HCT116 (cell line): ENCODE data around the gene PLD5. TPM values are rescaled to one million over a fixed set of nuclear protein-coding genes. Genes with fewer than 3 reads are reported as not detected.

ENCODE experiments used
- ATAC-seq: fragments of 200-7000 bp; cut with Tn5 transposase; 2 replicates; pipeline ENCODE4 v1.9.1; 2020; ENCODE audit warnings: mild to moderate bottlenecking, moderate library complexity
- BruUV-seq: library from RNA; stranded (reverse); fragments of 400-500 nt; replicated peaks from 2 replicates; lab custom pipeline; 2021; lab: Mats Ljungman, UMichigan
- CTCF ChIA-PET: fragments of 300-600 bp; sonication (Branson Sonifier 250); formaldehyde crosslinking; loops from one replicate; lab custom pipeline; 2021; ENCODE audit warnings: antibody characterized with exemption; lab: Charles Lee
- POLR2A ChIA-PET: fragments of 300-600, 350-600 bp; sonication (Branson Sonifier 250); formaldehyde crosslinking; loops from one replicate; lab custom pipeline; 2021; ENCODE audit warnings: antibody characterized with exemption; lab: Charles Lee
- RAD21 ChIA-PET, 2 experiments: fragments of 300-600 bp; sonication (Branson Sonifier 250); formaldehyde crosslinking; loops; one replicate each; lab custom pipeline; 2023; ENCODE audit warnings: low total read pairs in 2 of 2; ENCODE audit not compliant: uncharacterized antibody in 2 of 2, unreplicated experiment in 2 of 2, low non-redundant PET in 1 of 2; lab: Charles Lee
- DNase-seq: peaks from one replicate; pipeline ENCODE4 v3.0.0-alpha.2; 2010; ENCODE audit warnings: low read depth, low spot score
- H2AFZ ChIP-seq: fragments of 200-600 bp; shearing (Covaris generic), sonication (generic); 2 replicates; pipeline ENCODE4 v1.6.1; 2017; ENCODE audit warnings: low read depth, mixed run types, mixed read lengths, antibody characterized with exemption, low read length; ENCODE audit not compliant: poor library complexity, severe bottlenecking
- H3K27ac ChIP-seq: 2 replicates; pipeline ENCODE4 v1.5.1; 2012; ENCODE audit warnings: low read depth, low read length
- H3K27me3 ChIP-seq: fragments of 200-600 bp; sonication (generic); 2 replicates; pipeline ENCODE4 v1.6.1; 2016; ENCODE audit warnings: mixed run types, low read length, mixed read lengths; ENCODE audit not compliant: insufficient read depth
- H3K36me3 ChIP-seq, 2 experiments: fragments of 200-500 bp in 1 of 2; fragments of 200-600 bp in 1 of 2; sonication (Bioruptor generic) in 1 of 2; sonication (generic) in 1 of 2; 2 replicates each; pipeline versions ENCODE4 v1.5.1 to v1.6.1; 2014 to 2016; ENCODE audit warnings: low read length in 2 of 2, inconsistent platforms in 1 of 2, mixed read lengths in 1 of 2, mixed run types in 1 of 2; ENCODE audit not compliant: insufficient read depth in 2 of 2, control insufficient read depth in 1 of 2
- H3K4me1 ChIP-seq, 2 experiments: fragments of 200-600 bp in 1 of 2; sonication (generic) in 1 of 2; 2 replicates each; pipeline versions ENCODE4 v1.5.1 to v1.6.1; 2012 to 2017; ENCODE audit warnings: low read length in 2 of 2, inconsistent platforms in 1 of 2, mild to moderate bottlenecking in 1 of 2, mixed read lengths in 1 of 2, mixed run types in 1 of 2, moderate library complexity in 1 of 2; ENCODE audit not compliant: insufficient read depth in 2 of 2, control insufficient read depth in 1 of 2
- H3K4me2 ChIP-seq: fragments of 200-600 bp; sonication (generic); 2 replicates; pipeline ENCODE4 v1.6.1; 2017; ENCODE audit warnings: mixed run types, low read length, mixed read lengths
- H3K4me3 ChIP-seq, 2 experiments: fragments of 200-600 bp in 1 of 2; sonication (generic) in 1 of 2; replicated peaks in 1 of 2; 2 replicates each; pipeline ENCODE4 v1.5.1; 2011 to 2016; ENCODE audit warnings: low read length in 2 of 2, control low read depth in 1 of 2, low read depth in 1 of 2, mild to moderate bottlenecking in 1 of 2, mixed read lengths in 1 of 2, mixed run types in 1 of 2
- H3K79me2 ChIP-seq: fragments of 200-600 bp; sonication (generic); 2 replicates; pipeline ENCODE4 v1.6.1; 2017; ENCODE audit warnings: mild to moderate bottlenecking, mixed run types, low read length, moderate library complexity, mixed read lengths; ENCODE audit not compliant: insufficient read depth
- H3K9ac ChIP-seq: fragments of 200-600 bp; sonication (generic); 2 replicates; pipeline ENCODE4 v1.6.1; 2016; ENCODE audit warnings: low read length, mixed read lengths
- H3K9me2 ChIP-seq: fragments of 200-600 bp; sonication (generic), shearing (Covaris generic); 2 replicates; pipeline ENCODE4 v1.6.1; 2017; ENCODE audit warnings: mixed run types, mild to moderate bottlenecking, moderate library complexity; ENCODE audit not compliant: insufficient read depth
- H3K9me3 ChIP-seq, 2 experiments: fragments of 200-500 bp in 1 of 2; fragments of 200-600 bp in 1 of 2; sonication (Bioruptor generic) in 1 of 2; sonication (generic) in 1 of 2; 2 replicates each; pipeline ENCODE4 v1.6.1; 2014 to 2017; ENCODE audit warnings: low read length in 2 of 2, mixed read lengths in 2 of 2, inconsistent platforms in 1 of 2, low read depth in 1 of 2, mild to moderate bottlenecking in 1 of 2, mixed run types in 1 of 2, moderate library complexity in 1 of 2; ENCODE audit not compliant: control insufficient read depth in 1 of 2, insufficient read depth in 1 of 2
- H4K20me1 ChIP-seq: fragments of 200-600 bp; sonication (generic), shearing (Covaris generic); 2 replicates; pipeline ENCODE4 v1.6.1; 2017; ENCODE audit warnings: mixed run types, mild to moderate bottlenecking, moderate library complexity; ENCODE audit not compliant: insufficient read depth
- CEBPB ChIP-seq: IDR thresholded peaks from 2 replicates; pipeline ENCODE4 v1.6.1; 2012; ENCODE audit warnings: low read depth
- EGR1 ChIP-seq: IDR thresholded peaks from 2 replicates; pipeline ENCODE4 v1.6.1; 2012; ENCODE audit warnings: low read depth
- ELF1 ChIP-seq: IDR thresholded peaks from 2 replicates; pipeline ENCODE4 v1.6.1; 2012; ENCODE audit warnings: low read depth, borderline replicate concordance
- EZH2 ChIP-seq: fragments of 200-600 bp; sonication (generic); IDR thresholded peaks from 2 replicates; pipeline ENCODE4 v1.6.1; 2017; ENCODE audit warnings: antibody characterized with exemption, mixed run types
- JUND ChIP-seq: IDR thresholded peaks from 2 replicates; pipeline ENCODE4 v1.6.1; 2012
- POLR2A ChIP-seq: IDR thresholded peaks from 2 replicates; pipeline ENCODE4 v1.7.0; 2011; ENCODE audit warnings: borderline replicate concordance; ENCODE audit not compliant: insufficient read depth, insufficient read length; ENCODE audit errors: extremely low read depth
- POLR2AphosphoS5 ChIP-seq: IDR thresholded peaks from 2 replicates; pipeline ENCODE4 v1.6.1; 2011; ENCODE audit warnings: mild to moderate bottlenecking, low read depth, low read length, moderate library complexity
- SIN3A ChIP-seq: IDR thresholded peaks from 2 replicates; pipeline ENCODE4 v1.6.1; 2012; ENCODE audit warnings: low read depth
- SP1 ChIP-seq: IDR thresholded peaks from 2 replicates; pipeline ENCODE4 v1.6.1; 2012; ENCODE audit warnings: low read depth
- YY1 ChIP-seq: IDR thresholded peaks from 2 replicates; pipeline ENCODE4 v1.6.1; 2011; ENCODE audit warnings: low read length, low read depth, moderate library complexity, mild to moderate bottlenecking; ENCODE audit not compliant: insufficient replicate concordance; ENCODE audit errors: extremely low read depth
- ZBTB33 ChIP-seq: IDR thresholded peaks from 2 replicates; pipeline ENCODE4 v1.6.1; 2011; ENCODE audit warnings: mild to moderate bottlenecking, low read length, moderate library complexity; ENCODE audit not compliant: insufficient replicate concordance; ENCODE audit errors: extremely low read depth
- ZFX ChIP-seq: fragments of 450-650 bp; IDR thresholded peaks from 2 replicates; pipeline ENCODE4 v1.6.1; 2017
- intact Hi-C: fragments of 100-400 bp; cut with micrococcal nuclease; formaldehyde crosslinking; loops from 2 replicates; pipeline ENCODE4 v1.10.0; 2022
- total RNA-seq: library from RNA; stranded (reverse); gene quantifications from one replicate; pipeline ENCODE4 v1.2.1, GENCODE V29; 2021; ENCODE audit not compliant: unreplicated experiment
- TF ChIP-seq, protein P1 (sequence below), 3 experiments: fragments of 200-600 bp in 1 of 3; sonication (generic) in 1 of 3; IDR thresholded peaks in 2 of 3; conservative IDR thresholded peaks in 1 of 3; 2 replicates each; pipeline ENCODE4 v1.5.1; 2012 to 2017; ENCODE audit warnings: low read depth in 2 of 3, low read length in 2 of 3, antibody characterized with exemption in 1 of 3, borderline replicate concordance in 1 of 3, control low read depth in 1 of 3, mild to moderate bottlenecking in 1 of 3, mixed read lengths in 1 of 3, mixed run types in 1 of 3, moderate library complexity in 1 of 3; ENCODE audit not compliant: insufficient read depth in 1 of 3
- TF ChIP-seq, protein P2 (sequence below): IDR thresholded peaks from 2 replicates; pipeline ENCODE4 v1.6.1; 2012

The PLD5 gene
- total RNA-seq, 1 experiment from 2014 or later: not detected

DNA sequence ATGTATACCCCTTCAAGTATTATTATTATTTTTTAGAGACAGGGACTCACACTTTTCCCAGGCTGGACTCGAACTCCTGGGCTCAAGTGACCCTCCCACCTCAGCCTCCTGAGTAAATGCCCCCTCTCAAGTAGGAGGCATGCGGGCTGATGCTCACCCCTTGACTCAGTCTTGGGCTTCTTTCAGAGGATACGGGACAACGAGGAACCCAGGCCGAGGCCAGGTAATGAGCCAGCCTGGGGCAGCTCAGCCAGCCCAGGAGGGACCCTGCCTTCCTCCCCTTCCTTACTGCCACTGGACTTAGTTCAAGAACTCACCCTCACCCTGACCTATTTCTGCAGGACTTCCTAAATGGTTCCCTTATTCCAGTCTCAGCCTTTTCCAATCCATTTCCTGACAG, 327.6 kb downstream of the PLD5 start:
- RAD21 ChIA-PET: no interaction called here
- Histone ChIP-seq H3K27me3 (0 out of 2 replicates have a peak, but pooled peaks cover 6% of the 10 kb centered on the region), H3K79me2 (no peaks in the 10 kb centered on the region), H3K9me2 (no peaks in the 10 kb centered on the region), H3K9me3 (no peaks in the 10 kb centered on the region), H3K36me3 (no peaks in the 10 kb centered on the region), H2AFZ (no peak overlapping the region), H3K4me1 (no peaks in the 10 kb centered on the region), H3K27ac (no peak overlapping the region), H4K20me1 (no peaks in the 10 kb centered on the region), H3K4me3 (no peak overlapping the region), H3K9ac (no peak overlapping the region), H3K4me2 (no peak overlapping the region)
- DNase-seq (no peak), ATAC-seq (no peak)
- no peak for TF ChIP-seq ELF1
- TF ChIP-seq POLR2A: no peak
- POLR2A ChIA-PET: no interaction called here
- no TSS peak for BruUV-seq
- intact Hi-C loops: no loop called here
- CTCF ChIA-PET: no interaction called here

- H3K27me3 ChIP-seq: 0 out of 2 replicates have a peak, but pooled peaks cover 6% of the 10 kb centered on the region
- no peaks in the 10 kb centered on the region for H3K36me3 ChIP-seq
- ChIA-PET POLR2A (no interaction called here), RAD21 (no interaction called here), CTCF (no interaction called here)
- H3K79me2 ChIP-seq: no peaks in the 10 kb centered on the region
- intact Hi-C loops: no loop called here
- DNase-seq (no peak), ATAC-seq (no peak)
- no peak overlapping the region for H3K27ac ChIP-seq
- H3K4me3 ChIP-seq: no peak overlapping the region
- H4K20me1 ChIP-seq: no peaks in the 10 kb centered on the region
- no peaks in the 10 kb centered on the region for H3K9me2 ChIP-seq
- no peak overlapping the region for H3K4me2 ChIP-seq
- no peaks in the 10 kb centered on the region for H3K9me3 ChIP-seq
- H2AFZ ChIP-seq: no peak overlapping the region
- BruUV-seq: no TSS peak
- H3K4me1 ChIP-seq: no peaks in the 10 kb centered on the region
- H3K9ac ChIP-seq: no peak overlapping the region
- no peak for TF ChIP-seq ZFX
- no peak for TF ChIP-seq ZBTB33
- TF ChIP-seq, protein P1, sequence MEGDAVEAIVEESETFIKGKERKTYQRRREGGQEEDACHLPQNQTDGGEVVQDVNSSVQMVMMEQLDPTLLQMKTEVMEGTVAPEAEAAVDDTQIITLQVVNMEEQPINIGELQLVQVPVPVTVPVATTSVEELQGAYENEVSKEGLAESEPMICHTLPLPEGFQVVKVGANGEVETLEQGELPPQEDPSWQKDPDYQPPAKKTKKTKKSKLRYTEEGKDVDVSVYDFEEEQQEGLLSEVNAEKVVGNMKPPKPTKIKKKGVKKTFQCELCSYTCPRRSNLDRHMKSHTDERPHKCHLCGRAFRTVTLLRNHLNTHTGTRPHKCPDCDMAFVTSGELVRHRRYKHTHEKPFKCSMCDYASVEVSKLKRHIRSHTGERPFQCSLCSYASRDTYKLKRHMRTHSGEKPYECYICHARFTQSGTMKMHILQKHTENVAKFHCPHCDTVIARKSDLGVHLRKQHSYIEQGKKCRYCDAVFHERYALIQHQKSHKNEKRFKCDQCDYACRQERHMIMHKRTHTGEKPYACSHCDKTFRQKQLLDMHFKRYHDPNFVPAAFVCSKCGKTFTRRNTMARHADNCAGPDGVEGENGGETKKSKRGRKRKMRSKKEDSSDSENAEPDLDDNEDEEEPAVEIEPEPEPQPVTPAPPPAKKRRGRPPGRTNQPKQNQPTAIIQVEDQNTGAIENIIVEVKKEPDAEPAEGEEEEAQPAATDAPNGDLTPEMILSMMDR (IDR thresholded peaks at IDR 0.05 in 2 of 3, conservative IDR thresholded peaks at IDR 0.05 in 1 of 3; ENCODE audit: borderline replicate concordance in 1 of 3, insufficient read depth in 1 of 3, low read depth in 2 of 3, low read length in 2 of 3): no peak
- no peak for TF ChIP-seq JUND
- TF ChIP-seq YY1: no peak
- TF ChIP-seq POLR2AphosphoS5: no peak
- TF ChIP-seq, protein P2, sequence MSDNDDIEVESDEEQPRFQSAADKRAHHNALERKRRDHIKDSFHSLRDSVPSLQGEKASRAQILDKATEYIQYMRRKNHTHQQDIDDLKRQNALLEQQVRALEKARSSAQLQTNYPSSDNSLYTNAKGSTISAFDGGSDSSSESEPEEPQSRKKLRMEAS: no peak
- TF ChIP-seq SP1: no peak
- no peak for TF ChIP-seq SIN3A
- TF ChIP-seq EZH2: no peak
- no peak for TF ChIP-seq CEBPB
- no peak for TF ChIP-seq EGR1
Observed at GRCh38 chr1:242196101-242196500, 328.4 kb downstream of the PLD5 start.
